ENCODE measurements around the gene ZNF618. TPM values are rescaled to one million over a fixed set of nuclear protein-coding genes. Genes with fewer than 3 reads are reported as not detected.

Gene ZNF618
- total RNA-seq, 8 experiments from 2014 or later = 3.4 to 41.6 (median 20.4) TPM

- ATAC-seq (replicated peaks in 6 of 8) = no peak
- in situ Hi-C loops (cut with MboI; ENCODE audit: low pct_unique_long_range_greater_than_20kb in 2 of 9, low sequenced_read_pairs in 9 of 9, unreplicated experiment in 9 of 9) = no loop called here
- WGBS, 10 experiments = 69 to 95% (median 88%) methylated on average over 3 to 4 of the region's 4 CpGs
Measured at GRCh38 chr9:113903514-113904077, 27.5 kb downstream of the ZNF618 start.

GRCh38 chr9:113906411-113907110 is 30.5 kb downstream of the ZNF618 start:
- H3K4me1 ChIP-seq (replicated peaks in 1 of 2) = peaks cover 0 to 12% of the 10 kb centered on the region in 2 donors
- in situ Hi-C loops (cut with MboI; ENCODE audit: low pct_unique_long_range_greater_than_20kb in 2 of 9, low sequenced_read_pairs in 9 of 9, unreplicated experiment in 9 of 9) = no loop called here
- H3K27ac ChIP-seq = no peak overlapping the region
- no peak overlapping the region for H3K4me3 ChIP-seq
- peak in 3 of 8 experiments; percentile 11 to 67 (median 66) for ATAC-seq (replicated peaks in 6 of 8)
- WGBS, 10 experiments = 60 to 84% (median 74%) methylated on average over 1 to 6 of the region's 6 CpGs; no CpG with 5 or more reads in 2 of the 10 experiments

More at GRCh38 chr9:113903514-113904077, 27.5 kb downstream of the ZNF618 start:
- Histone ChIP-seq H3K4me3 (no peak overlapping the region), H3K27ac (no peak overlapping the region), H3K4me1 (replicated peaks in 1 of 2) (peaks cover 0 to 12% of the 10 kb centered on the region in 2 donors)

GRCh38 chr9:113907282-113907681 is 31.2 kb downstream of the ZNF618 start:
- Histone ChIP-seq H3K27ac (no peak overlapping the region), H3K4me1 (replicated peaks in 1 of 2) (peaks cover 4 to 12% of the 10 kb centered on the region in 2 donors), H3K4me3 (no peak overlapping the region)
- 83 to 100% (median 100%) methylated on average over 1 to 4 of the region's 5 CpGs; no CpG with 5 or more reads in 2 of the 10 experiments for WGBS, 10 experiments
- in situ Hi-C loops (cut with MboI; ENCODE audit: low pct_unique_long_range_greater_than_20kb in 2 of 9, low sequenced_read_pairs in 9 of 9, unreplicated experiment in 9 of 9) = no loop called here
- no peak for ATAC-seq (replicated peaks in 6 of 8)

- peaks cover 0 to 10% of the 10 kb centered on the region in 2 donors for H3K4me1 ChIP-seq (replicated peaks in 1 of 2)
- no peak for ATAC-seq (replicated peaks in 6 of 8)
- H3K4me3 ChIP-seq = no peak overlapping the region
- WGBS, 10 experiments = 87 to 100% (median 100%) methylated on average over 1 to 4 of the region's 9 CpGs; no CpG with 5 or more reads in 4 of the 10 experiments
- H3K27ac ChIP-seq = no peak overlapping the region
- in situ Hi-C loops (cut with MboI; ENCODE audit: low pct_unique_long_range_greater_than_20kb in 2 of 9, low sequenced_read_pairs in 9 of 9, unreplicated experiment in 9 of 9) = no loop called here
Measured at GRCh38 chr9:113909421-113909820, 33.3 kb downstream of the ZNF618 start.

- no peak for ATAC-seq (replicated peaks in 6 of 8)
- Histone ChIP-seq H3K27ac (no peak overlapping the region), H3K4me3 (no peak overlapping the region), H3K4me1 (replicated peaks in 1 of 2) (peaks cover 0 to 10% of the 10 kb centered on the region in 2 donors)
- in situ Hi-C loops (cut with MboI; ENCODE audit: low pct_unique_long_range_greater_than_20kb in 2 of 9, low sequenced_read_pairs in 9 of 9, unreplicated experiment in 9 of 9) = no loop called here
- WGBS, 10 experiments = 88 to 100% (median 94%) methylated on average over 1 to 9 of the region's 11 CpGs; no CpG with 5 or more reads in 1 of the 10 experiments
Measured at GRCh38 chr9:113910036-113910639, 34.0 kb downstream of the ZNF618 start.

- peak in 2 of 8 experiments; percentile 46 to 65 for ATAC-seq (replicated peaks in 6 of 8)
- in situ Hi-C loops (cut with MboI; ENCODE audit: low pct_unique_long_range_greater_than_20kb in 2 of 9, low sequenced_read_pairs in 9 of 9, unreplicated experiment in 9 of 9) = no loop called here
- no peak overlapping the region for H3K4me3 ChIP-seq
- H3K4me1 ChIP-seq (replicated peaks in 1 of 2) = peaks cover 2 to 10% of the 10 kb centered on the region in 2 donors
- no peak overlapping the region for H3K27ac ChIP-seq
- 0 to 100% (median 85%) methylated on average over 1 to 4 of the region's 6 CpGs; no CpG with 5 or more reads in 2 of the 10 experiments for WGBS, 10 experiments
Measured at GRCh38 chr9:113911850-113912557, 35.9 kb downstream of the ZNF618 start.

- WGBS, 10 experiments = 50 to 100% (median 85%) methylated on average over 1 to 7 of the region's 8 CpGs; no CpG with 5 or more reads in 2 of the 10 experiments
- no peak overlapping the region for H3K4me3 ChIP-seq
- H3K27ac ChIP-seq = no peak overlapping the region
- in situ Hi-C loops (cut with MboI; ENCODE audit: low pct_unique_long_range_greater_than_20kb in 2 of 9, low sequenced_read_pairs in 9 of 9, unreplicated experiment in 9 of 9) = no loop called here
- peaks cover 2 to 10% of the 10 kb centered on the region in 2 donors for H3K4me1 ChIP-seq (replicated peaks in 1 of 2)
- no peak for ATAC-seq (replicated peaks in 6 of 8)
Measured at GRCh38 chr9:113912816-113913215, 36.7 kb downstream of the ZNF618 start.

- no peak overlapping the region for H3K4me3 ChIP-seq
- peaks cover 5 to 10% of the 10 kb centered on the region in 2 donors for H3K4me1 ChIP-seq (replicated peaks in 1 of 2)
- in situ Hi-C loops (cut with MboI; ENCODE audit: low pct_unique_long_range_greater_than_20kb in 2 of 9, low sequenced_read_pairs in 9 of 9, unreplicated experiment in 9 of 9) = no loop called here
- H3K27ac ChIP-seq = no peak overlapping the region
- ATAC-seq (replicated peaks in 6 of 8) = no peak
- 80 to 100% (median 88%) methylated on average over 1 to 4 of the region's 5 CpGs; no CpG with 5 or more reads in 5 of the 10 experiments for WGBS, 10 experiments
Measured at GRCh38 chr9:113913426-113914195, 37.5 kb downstream of the ZNF618 start.

GRCh38 chr9:113914517-113914916 is 38.4 kb downstream of the ZNF618 start:
- Histone ChIP-seq H3K4me3 (no peak overlapping the region), H3K4me1 (replicated peaks in 1 of 2) (peaks cover 10 to 18% of the 10 kb centered on the region in 2 donors), H3K27ac (no peak overlapping the region)
- in situ Hi-C loops (cut with MboI; ENCODE audit: low pct_unique_long_range_greater_than_20kb in 2 of 9, low sequenced_read_pairs in 9 of 9, unreplicated experiment in 9 of 9) = no loop called here
- ATAC-seq (replicated peaks in 6 of 8) = peak in 2 of 8 experiments; percentile 61 to 68
- 14 to 86% (median 71%) methylated on average over 1 to 2 of the region's 2 CpGs; no CpG with 5 or more reads in 2 of the 10 experiments for WGBS, 10 experiments

GRCh38 chr9:113915817-113916434 is 39.8 kb downstream of the ZNF618 start:
- H3K4me3 ChIP-seq = no peak overlapping the region
- peaks cover 10 to 27% of the 10 kb centered on the region in 2 donors for H3K4me1 ChIP-seq (replicated peaks in 1 of 2)
- in situ Hi-C loops (cut with MboI; ENCODE audit: low pct_unique_long_range_greater_than_20kb in 2 of 9, low sequenced_read_pairs in 9 of 9, unreplicated experiment in 9 of 9) = no loop called here
- whole genome bisulfite sequencing, 10 experiments = 75 to 100% (median 86%) methylated on average over 1 to 9 of the region's 9 CpGs
- peak in 2 of 8 experiments; percentile 40 to 78 for ATAC-seq (replicated peaks in 6 of 8)
- H3K27ac ChIP-seq = peak overlapping the region in 1 of 2 donors; percentile 35

GRCh38 chr9:113916931-113917330 is 40.8 kb downstream of the ZNF618 start:
- in situ Hi-C loops (cut with MboI; ENCODE audit: low pct_unique_long_range_greater_than_20kb in 2 of 9, low sequenced_read_pairs in 9 of 9, unreplicated experiment in 9 of 9) = no loop called here

More at GRCh38 chr9:113916931-113917330, 40.8 kb downstream of the ZNF618 start:
- Histone ChIP-seq H3K4me3 (no peak overlapping the region), H3K27ac (no peak overlapping the region), H3K4me1 (replicated peaks in 1 of 2) (peaks cover 10 to 26% of the 10 kb centered on the region in 2 donors)
- 93 to 100% (median 100%) methylated on average over 1 to 2 of the region's 2 CpGs; no CpG with 5 or more reads in 3 of the 10 experiments for WGBS, 10 experiments
- no peak for ATAC-seq (replicated peaks in 6 of 8)

All from motor neuron (in vitro differentiated cells).